ENCODE measurements around the gene BBS1.

GRCh38 chr11:66510271-66510989 is at the start of gene BBS1:
- TF ChIP-seq CREB1 (IDR thresholded peaks at IDR 0.05; ENCODE audit: low read depth): no peak
- no peak for TF ChIP-seq NFIC (IDR thresholded peaks at IDR 0.05)
- no peak for TF ChIP-seq CEBPB (IDR thresholded peaks at IDR 0.05)
- TF ChIP-seq REST (IDR thresholded peaks at IDR 0.05; ENCODE audit: low read depth): no peak
- 0 out of 2 replicates have a peak, but pooled peaks have one; percentile 48 for TF ChIP-seq USF1 (IDR thresholded peaks at IDR 0.05)
- TF ChIP-seq YY1 (IDR thresholded peaks at IDR 0.05; ENCODE audit: low read depth): peak; percentile 97
- TF ChIP-seq TAF1 (IDR thresholded peaks at IDR 0.05; ENCODE audit: low read depth): peak; percentile 97
- TF ChIP-seq TEAD4 (IDR thresholded peaks at IDR 0.05): 0 out of 2 replicates have a peak, but pooled peaks have one; percentile 19
- TF ChIP-seq EGR1 (IDR thresholded peaks at IDR 0.05): 0 out of 2 replicates have a peak, but pooled peaks have one; percentile 15

All from Ishikawa (cell line).